Measurements from ENCODE around the gene TMPRSS11F. TPM values are rescaled to one million over a fixed set of nuclear protein-coding genes. Genes with fewer than 3 reads are reported as not detected.

The TMPRSS11F gene
- total RNA-seq, 2 donors from 2014 or later, result not detected

DNA sequence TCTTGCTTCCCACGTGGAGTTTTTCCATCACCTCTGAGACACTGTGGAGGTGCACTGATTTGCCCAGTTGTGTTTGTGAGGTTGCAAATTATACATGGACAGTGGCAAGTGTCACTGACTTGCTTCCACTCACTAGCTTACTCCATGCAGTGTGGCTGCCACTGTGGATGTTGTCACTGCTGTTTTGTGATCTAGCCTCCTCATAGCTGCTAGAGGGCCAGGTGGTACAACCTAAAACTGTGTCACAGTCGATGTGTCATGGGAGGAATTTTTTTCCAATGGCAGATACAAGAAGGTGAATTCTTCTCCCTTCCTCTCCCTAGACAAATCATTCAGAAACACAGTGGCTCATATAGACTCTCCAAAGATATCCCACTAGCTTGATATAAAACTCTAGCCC lies 37.5 kb upstream of the TMPRSS11F start:
- H3K27me3 ChIP-seq (ENCODE audit: control insufficient read depth, insufficient read depth, low read length, poor library complexity, severe bottlenecking), result no peaks in the 10 kb centered on the region
- TF ChIP-seq, protein P1, sequence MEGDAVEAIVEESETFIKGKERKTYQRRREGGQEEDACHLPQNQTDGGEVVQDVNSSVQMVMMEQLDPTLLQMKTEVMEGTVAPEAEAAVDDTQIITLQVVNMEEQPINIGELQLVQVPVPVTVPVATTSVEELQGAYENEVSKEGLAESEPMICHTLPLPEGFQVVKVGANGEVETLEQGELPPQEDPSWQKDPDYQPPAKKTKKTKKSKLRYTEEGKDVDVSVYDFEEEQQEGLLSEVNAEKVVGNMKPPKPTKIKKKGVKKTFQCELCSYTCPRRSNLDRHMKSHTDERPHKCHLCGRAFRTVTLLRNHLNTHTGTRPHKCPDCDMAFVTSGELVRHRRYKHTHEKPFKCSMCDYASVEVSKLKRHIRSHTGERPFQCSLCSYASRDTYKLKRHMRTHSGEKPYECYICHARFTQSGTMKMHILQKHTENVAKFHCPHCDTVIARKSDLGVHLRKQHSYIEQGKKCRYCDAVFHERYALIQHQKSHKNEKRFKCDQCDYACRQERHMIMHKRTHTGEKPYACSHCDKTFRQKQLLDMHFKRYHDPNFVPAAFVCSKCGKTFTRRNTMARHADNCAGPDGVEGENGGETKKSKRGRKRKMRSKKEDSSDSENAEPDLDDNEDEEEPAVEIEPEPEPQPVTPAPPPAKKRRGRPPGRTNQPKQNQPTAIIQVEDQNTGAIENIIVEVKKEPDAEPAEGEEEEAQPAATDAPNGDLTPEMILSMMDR (conservative IDR thresholded peaks at IDR 0.05), result no peak
- H3K27ac Mint-ChIP-seq, result no peak overlapping the region
- H3K36me3 ChIP-seq (ENCODE audit: control insufficient read depth, insufficient read depth, low read length), result no peaks in the 10 kb centered on the region
- H3K4me1 Mint-ChIP-seq, result peaks cover 4% of the 10 kb centered on the region
- no peaks in the 10 kb centered on the region for H3K36me3 Mint-ChIP-seq (ENCODE audit: low read depth)
- H3K9ac ChIP-seq (ENCODE audit: extremely low read depth, low read length, poor library complexity, severe bottlenecking), result no peak overlapping the region
- H3K4me1 ChIP-seq (ENCODE audit: control insufficient read depth, insufficient read depth, low read length), result no peaks in the 10 kb centered on the region
- H3K27ac ChIP-seq (ENCODE audit: low read depth, low read length), result no peak overlapping the region
- peaks cover under 1% of the 10 kb centered on the region for H3K9me3 Mint-ChIP-seq
- H3K27me3 Mint-ChIP-seq (ENCODE audit: insufficient read depth), result no peaks in the 10 kb centered on the region
- H3K9me3 ChIP-seq (ENCODE audit: control insufficient read depth, low read length), result no peaks in the 10 kb centered on the region
- DNase-seq, result no peak
- WGBS, 2 experiments (ENCODE audit: insufficient coverage in 1 of 2, insufficient read length in 1 of 2), result 58% methylated on average over 2 of the region's 2 CpGs; no CpG with 5 or more reads in 1 of the 2 experiments
- no peak overlapping the region for H3K4me3 ChIP-seq (ENCODE audit: low read length)
- no peak overlapping the region for H3K4me3 Mint-ChIP-seq

DNA sequence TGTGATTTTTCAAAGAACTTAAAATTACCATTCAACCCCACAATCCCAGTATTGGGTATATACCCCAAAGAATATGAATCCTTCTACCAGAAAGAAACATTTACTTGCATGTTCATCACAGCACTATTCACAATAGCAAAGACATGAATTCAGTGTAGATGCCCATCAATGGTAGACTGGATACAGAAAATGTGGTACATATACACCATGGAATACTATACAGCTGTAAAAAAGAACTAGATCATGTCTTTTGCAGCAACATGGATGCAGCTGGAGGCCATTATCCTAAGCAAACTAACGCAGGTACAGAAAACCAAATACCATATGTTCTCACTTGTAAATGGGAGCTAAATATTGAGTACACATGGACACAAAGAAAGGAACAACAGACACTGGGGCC lies 34.1 kb upstream of the TMPRSS11F start:
- DNase-seq, result no peak
- no peak overlapping the region for H3K9ac ChIP-seq (ENCODE audit: extremely low read depth, low read length, poor library complexity, severe bottlenecking)
- TF ChIP-seq, protein P1 (conservative IDR thresholded peaks at IDR 0.05), result no peak
- Mint-ChIP-seq H3K4me1 (peaks cover 8% of the 10 kb centered on the region), H3K4me3 (no peak overlapping the region), H3K27ac (no peak overlapping the region), H3K9me3 (no peaks in the 10 kb centered on the region), H3K36me3 (ENCODE audit: low read depth) (no peaks in the 10 kb centered on the region), H3K27me3 (ENCODE audit: insufficient read depth) (no peaks in the 10 kb centered on the region)
- WGBS, 2 experiments (ENCODE audit: insufficient coverage in 1 of 2, insufficient read length in 1 of 2), result 100% methylated on average over 1 of the region's 1 CpG
- H3K36me3 ChIP-seq (ENCODE audit: control insufficient read depth, insufficient read depth, low read length), result no peaks in the 10 kb centered on the region
- no peak overlapping the region for H3K4me3 ChIP-seq (ENCODE audit: low read length)
- H3K4me1 ChIP-seq (ENCODE audit: control insufficient read depth, insufficient read depth, low read length), result no peaks in the 10 kb centered on the region
- H3K27ac ChIP-seq (ENCODE audit: low read depth, low read length), result no peak overlapping the region
- H3K9me3 ChIP-seq (ENCODE audit: control insufficient read depth, low read length), result no peaks in the 10 kb centered on the region
- no peaks in the 10 kb centered on the region for H3K27me3 ChIP-seq (ENCODE audit: control insufficient read depth, insufficient read depth, low read length, poor library complexity, severe bottlenecking)

DNA sequence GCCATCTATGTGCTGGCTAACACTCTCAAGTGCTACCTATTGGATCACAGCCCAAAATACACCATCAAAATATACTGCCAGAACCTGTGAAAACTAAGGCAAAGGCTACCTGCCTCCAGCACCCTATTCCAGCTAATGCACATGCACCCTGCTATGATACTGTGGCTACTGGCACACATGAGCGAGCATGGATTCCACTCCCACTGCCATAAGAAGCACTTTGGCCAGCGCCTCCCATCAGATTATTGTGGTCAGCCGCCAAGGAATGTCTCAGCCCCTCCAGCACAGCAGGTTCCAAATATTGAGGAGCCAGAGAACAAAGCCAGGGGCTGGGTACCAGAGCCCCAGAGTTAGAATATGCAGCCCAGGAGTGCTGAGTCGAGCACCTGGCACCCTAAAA lies 32.5 kb upstream of the TMPRSS11F start:
- TF ChIP-seq, protein P1 (conservative IDR thresholded peaks at IDR 0.05), result no peak
- Histone ChIP-seq H3K27ac (ENCODE audit: low read depth, low read length) (no peak overlapping the region), H3K27me3 (ENCODE audit: control insufficient read depth, insufficient read depth, low read length, poor library complexity, severe bottlenecking) (no peaks in the 10 kb centered on the region), H3K9ac (ENCODE audit: extremely low read depth, low read length, poor library complexity, severe bottlenecking) (no peak overlapping the region), H3K36me3 (ENCODE audit: control insufficient read depth, insufficient read depth, low read length) (no peaks in the 10 kb centered on the region), H3K4me1 (ENCODE audit: control insufficient read depth, insufficient read depth, low read length) (no peaks in the 10 kb centered on the region), H3K9me3 (ENCODE audit: control insufficient read depth, low read length) (no peaks in the 10 kb centered on the region), H3K4me3 (ENCODE audit: low read length) (no peak overlapping the region)
- H3K4me3 Mint-ChIP-seq, result no peak overlapping the region
- H3K27ac Mint-ChIP-seq, result no peak overlapping the region
- no peaks in the 10 kb centered on the region for H3K9me3 Mint-ChIP-seq
- no peaks in the 10 kb centered on the region for H3K27me3 Mint-ChIP-seq (ENCODE audit: insufficient read depth)
- peaks cover 8% of the 10 kb centered on the region for H3K4me1 Mint-ChIP-seq
- WGBS, 2 experiments (ENCODE audit: insufficient coverage in 1 of 2, insufficient read length in 1 of 2), result 56 to 78% methylated on average over 2 to 4 of the region's 4 CpGs
- no peaks in the 10 kb centered on the region for H3K36me3 Mint-ChIP-seq (ENCODE audit: low read depth)
- DNase-seq, result peak; percentile 50
